Epithelial cell of esophagus (primary cell): ENCODE measurements around the gene ZNF586.
A peak's percentile ranks its signal among the peaks of the same experiment; 100 is the strongest.
"Not testable (repeated sequence)": the region's sequence is repeated elsewhere in the genome, so short reads cannot be mapped to it uniquely, and the experiment has no call there.

Experiments used
- DNase-seq: peaks from one replicate; pipeline ENCODE4 v3.0.0; 2010; ENCODE audit warnings: low read depth
- H3K4me3 ChIP-seq: 2 replicates; pipeline ENCODE4 v1.5.1; 2011; ENCODE audit warnings: mild to moderate bottlenecking, low read length, control low read depth
- TF ChIP-seq, protein P1 (sequence below): IDR thresholded peaks from 2 replicates; pipeline ENCODE4 v1.5.1; 2011; ENCODE audit warnings: low read depth, mild to moderate bottlenecking, low read length, control low read depth, inconsistent platforms; ENCODE audit not compliant: insufficient read depth; ENCODE audit errors: missing control alignments

ZNF586 gene

DNA sequence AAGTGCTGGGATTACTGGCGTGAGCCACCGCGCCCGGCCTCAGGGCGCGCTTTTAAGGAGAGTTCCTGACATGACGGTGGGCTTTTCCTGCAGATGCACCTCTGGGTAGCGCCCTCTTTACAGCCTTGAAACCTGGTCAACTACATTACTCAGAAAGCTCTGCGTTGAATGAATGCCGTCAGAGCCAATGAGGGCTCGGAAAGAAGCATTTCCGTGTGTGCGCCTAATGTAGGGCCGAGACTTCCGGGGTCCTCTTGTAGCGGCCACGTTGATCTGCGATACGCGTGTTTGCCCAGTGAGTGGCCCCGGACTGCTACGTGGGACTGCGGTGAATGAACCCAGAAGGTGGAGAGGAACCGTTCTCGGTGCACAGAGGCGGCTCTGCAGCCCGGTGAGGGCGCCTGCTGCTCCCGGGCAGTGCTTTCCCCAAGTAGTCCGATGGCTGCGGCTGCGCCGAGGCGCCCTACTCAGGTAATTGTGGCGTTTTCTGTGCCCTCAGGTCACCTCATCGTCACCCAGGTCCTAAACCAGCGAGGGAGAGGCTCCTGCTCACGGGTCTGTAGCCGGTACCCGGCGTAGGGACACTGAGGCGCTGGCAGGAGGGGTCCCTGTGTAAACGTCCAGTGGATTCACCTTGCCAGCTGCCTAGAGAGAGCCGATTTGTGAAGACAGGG, 50.1 kb downstream of the ZNF586 start:
- TF ChIP-seq, protein P1, sequence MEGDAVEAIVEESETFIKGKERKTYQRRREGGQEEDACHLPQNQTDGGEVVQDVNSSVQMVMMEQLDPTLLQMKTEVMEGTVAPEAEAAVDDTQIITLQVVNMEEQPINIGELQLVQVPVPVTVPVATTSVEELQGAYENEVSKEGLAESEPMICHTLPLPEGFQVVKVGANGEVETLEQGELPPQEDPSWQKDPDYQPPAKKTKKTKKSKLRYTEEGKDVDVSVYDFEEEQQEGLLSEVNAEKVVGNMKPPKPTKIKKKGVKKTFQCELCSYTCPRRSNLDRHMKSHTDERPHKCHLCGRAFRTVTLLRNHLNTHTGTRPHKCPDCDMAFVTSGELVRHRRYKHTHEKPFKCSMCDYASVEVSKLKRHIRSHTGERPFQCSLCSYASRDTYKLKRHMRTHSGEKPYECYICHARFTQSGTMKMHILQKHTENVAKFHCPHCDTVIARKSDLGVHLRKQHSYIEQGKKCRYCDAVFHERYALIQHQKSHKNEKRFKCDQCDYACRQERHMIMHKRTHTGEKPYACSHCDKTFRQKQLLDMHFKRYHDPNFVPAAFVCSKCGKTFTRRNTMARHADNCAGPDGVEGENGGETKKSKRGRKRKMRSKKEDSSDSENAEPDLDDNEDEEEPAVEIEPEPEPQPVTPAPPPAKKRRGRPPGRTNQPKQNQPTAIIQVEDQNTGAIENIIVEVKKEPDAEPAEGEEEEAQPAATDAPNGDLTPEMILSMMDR, result no peak
- peak overlapping the region; percentile 98 for H3K4me3 ChIP-seq
- DNase-seq, result peak; percentile 96

DNA sequence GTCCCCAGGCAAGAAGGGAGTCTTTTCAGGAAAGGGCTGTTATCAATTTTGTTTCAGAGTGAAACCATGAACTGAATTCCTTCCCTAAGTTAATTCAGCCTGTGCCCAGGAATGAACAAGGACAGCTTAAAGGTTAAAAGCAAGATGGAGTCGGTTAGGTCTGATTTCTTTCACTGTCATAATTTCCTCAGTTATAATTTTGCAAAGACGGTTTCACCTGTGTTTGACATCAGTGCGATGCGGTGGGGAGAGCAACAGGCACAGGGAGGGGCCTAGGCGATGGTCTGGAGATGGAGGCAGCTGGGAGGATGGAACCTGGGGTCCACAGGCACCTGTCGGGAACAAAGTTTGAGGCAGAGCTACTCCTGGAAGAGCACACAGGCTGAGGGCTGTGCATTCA, 51.1 kb downstream of the ZNF586 start:
- no peak for DNase-seq
- peak overlapping the region; percentile 98 for H3K4me3 ChIP-seq
- TF ChIP-seq, protein P1, result no peak

DNA sequence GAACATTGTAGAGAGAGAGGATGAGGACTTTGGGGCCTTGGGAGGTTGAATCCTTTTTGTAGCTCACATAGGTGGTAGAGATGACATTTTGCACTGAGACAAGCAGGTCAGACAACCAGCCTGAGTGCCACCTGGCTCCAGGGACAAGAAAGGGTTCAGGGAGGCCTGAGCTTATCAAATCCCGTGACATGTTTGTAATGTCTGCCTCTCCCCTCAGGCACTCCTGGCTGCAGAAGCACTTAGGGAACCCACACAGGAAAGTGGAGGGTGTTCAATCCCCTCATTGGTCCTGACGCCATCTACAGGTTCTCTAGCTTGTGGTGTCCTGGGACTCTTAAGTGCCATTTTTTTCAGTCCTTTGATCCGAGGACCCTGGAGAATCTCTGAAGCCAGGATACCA, 51.6 kb downstream of the ZNF586 start:
- H3K4me3 ChIP-seq, DNase-seq: not testable (repeated sequence)

DNA sequence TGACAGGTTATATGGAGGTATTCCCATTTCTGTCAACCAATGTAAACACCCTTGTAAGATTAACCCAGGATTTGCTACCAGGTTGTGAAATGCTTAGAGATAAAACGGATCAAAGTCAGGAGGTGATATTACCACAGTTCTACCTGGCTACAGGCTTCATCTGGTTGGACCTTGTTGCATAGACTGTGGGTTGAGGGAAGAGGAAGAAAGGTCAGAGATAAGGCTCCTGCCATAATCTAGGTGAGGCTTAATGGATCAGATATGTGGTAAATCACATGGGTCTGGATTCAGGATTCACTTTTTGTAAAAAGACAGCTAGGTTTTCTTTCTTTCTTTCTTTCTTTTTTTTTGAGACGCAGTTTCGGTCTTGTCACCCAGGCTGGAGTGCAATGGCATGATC, 52.0 kb downstream of the ZNF586 start:
- not testable (repeated sequence) for H3K4me3 ChIP-seq, DNase-seq

DNA sequence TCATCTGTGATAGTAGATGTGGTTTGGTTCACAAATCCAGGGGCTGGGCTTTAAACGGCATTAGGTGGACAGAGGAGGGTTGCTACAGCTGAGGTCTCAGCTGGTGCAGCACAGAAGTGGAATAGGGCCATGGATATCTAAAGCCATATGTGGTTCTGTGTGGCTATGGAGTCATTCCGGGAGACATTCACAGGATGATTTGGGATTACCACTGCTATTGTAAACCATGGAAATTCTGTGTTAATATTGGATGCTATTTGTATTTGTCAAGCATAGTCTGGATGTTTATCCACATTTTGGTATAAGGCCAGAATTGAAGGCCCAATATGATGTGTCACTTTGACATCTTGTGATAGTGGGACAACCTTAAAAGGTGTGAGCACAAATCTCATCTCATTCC, 53.7 kb downstream of the ZNF586 start:
- not testable (repeated sequence) for DNase-seq, H3K4me3 ChIP-seq

DNA sequence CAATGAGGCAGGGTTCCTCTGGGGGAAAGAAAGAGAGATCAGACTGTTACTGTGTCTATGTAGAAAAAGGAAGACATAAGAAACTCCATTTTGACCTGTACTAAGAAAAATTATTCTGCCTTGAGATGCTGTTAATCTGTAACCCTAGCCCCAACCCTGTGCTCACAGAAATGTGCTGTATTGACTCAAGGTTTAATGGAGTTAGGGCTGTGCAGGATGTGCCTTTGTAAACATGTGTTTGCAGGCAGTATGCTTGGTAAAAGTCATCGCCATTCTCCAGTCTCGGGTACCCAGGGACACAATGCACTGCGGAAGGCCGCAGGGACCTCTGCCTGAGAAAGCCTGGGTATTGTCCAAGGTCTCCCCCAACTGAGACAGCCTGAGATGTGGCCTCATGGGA, 54.1 kb downstream of the ZNF586 start:
- DNase-seq, result not testable (repeated sequence)

DNA sequence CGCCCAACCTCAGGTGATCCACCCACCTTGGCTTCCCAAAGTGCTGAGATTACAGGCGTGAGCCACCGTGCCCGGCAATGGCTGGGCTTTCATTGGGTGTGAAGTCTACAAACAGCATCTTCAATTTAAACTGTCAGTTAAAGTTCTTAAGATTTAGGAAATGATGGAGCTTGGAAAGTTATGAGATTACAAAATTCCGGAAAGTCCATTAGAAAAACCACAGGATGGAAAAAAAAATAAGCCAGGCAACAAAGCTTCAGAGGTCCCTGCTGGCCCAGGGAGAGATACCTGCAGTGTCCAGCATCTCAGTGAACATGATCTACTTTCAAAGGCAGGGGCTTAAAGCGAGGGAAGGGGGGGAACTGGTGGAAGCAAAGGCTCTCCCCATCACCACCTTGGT, 56.0 kb downstream of the ZNF586 start:
- TF ChIP-seq, protein P1, result no peak
- no peak for DNase-seq
- no peak overlapping the region for H3K4me3 ChIP-seq

More for the DNA sequence above, 54.1 kb downstream of the ZNF586 start:
- H3K4me3 ChIP-seq, result not testable (repeated sequence)

DNA sequence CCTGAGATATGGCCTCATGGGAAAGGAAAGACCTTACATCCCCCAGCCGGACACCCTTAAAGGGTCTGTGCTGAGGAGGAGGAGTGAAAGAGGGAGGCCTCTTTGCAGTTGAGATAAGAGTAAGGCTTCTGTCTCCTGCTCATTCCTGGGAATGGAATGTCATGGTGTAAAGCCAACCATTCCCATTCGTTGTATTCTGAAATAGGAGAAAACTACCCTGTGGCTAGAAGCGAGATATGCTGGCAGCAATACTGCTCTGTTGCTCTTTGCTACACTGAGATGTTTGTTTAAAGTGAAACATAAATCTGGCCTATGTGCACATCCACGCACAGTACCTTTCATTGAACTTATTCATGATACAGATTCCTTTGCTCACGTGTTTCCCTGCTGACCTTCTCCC, 59.8 kb downstream of the ZNF586 start:
- H3K4me3 ChIP-seq, result no peak overlapping the region
- TF ChIP-seq, protein P1, result no peak
- DNase-seq, result no peak

DNA sequence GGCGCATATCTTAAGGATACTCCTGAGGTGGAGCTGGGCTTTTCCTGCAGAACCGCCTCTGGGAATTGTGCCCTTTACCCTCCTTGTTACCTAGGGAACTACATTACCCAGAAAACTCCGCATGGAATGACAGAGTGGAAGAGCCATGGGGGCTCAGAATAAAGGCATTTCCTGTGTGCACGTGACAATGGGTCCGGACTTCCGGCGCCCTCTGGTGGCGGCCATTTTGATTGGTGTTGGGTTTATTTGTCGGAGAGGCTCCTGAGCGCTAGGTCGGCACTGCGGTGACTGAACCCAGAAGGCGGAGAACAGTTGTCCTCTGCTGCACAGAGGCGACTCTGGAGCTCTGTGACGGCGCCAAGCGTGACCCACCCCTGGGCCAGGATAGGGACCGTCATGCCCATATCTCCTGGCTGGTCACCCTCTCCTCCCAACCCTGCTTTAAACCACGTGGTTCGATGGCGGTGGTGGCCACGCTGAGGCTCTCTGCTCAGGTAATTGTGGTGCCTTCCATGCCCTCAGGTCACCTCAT, 60.7 kb downstream of the ZNF586 start, which contains the start of gene ZNF587B:
Gene ZNF587B (plus strand): TSS at position 229 of the 532 bp plus-strand sequence. CDS start 230 bp downstream, at position 459.
- peak within 1 kb of the TSS; percentile 79 for H3K4me3 ChIP-seq
- TF ChIP-seq, protein P1, result peak; percentile 43
- peak; percentile 85 for DNase-seq
